ENCODE data around the gene CARS1.
A peak's percentile ranks its signal among the peaks of the same experiment; 100 is the strongest.

CARS1 gene

GRCh38 chr11:3010521-3011275, 46.5 kb downstream of the CARS1 start:
- no peak for TF ChIP-seq CTCF (conservative IDR thresholded peaks at IDR 0.05; ENCODE audit: low read depth)
- CTCF ChIA-PET, result no interaction called here
- POLR2A ChIA-PET (ENCODE audit: low non-redundant PET), result no interaction called here
- peak overlapping the region; percentile 36 for H3K27ac ChIP-seq
- no peak for DNase-seq (ENCODE audit: low spot score)

- CTCF ChIA-PET, result no interaction called here
These were observed 47.2 kb downstream of the CARS1 start for GRCh38 chr11:3010004-3010403.

GRCh38 chr11:3009481-3009880, 47.7 kb downstream of the CARS1 start:
- no peak for DNase-seq (ENCODE audit: low spot score)
- ChIA-PET CTCF (no interaction called here), POLR2A (ENCODE audit: low non-redundant PET) (no interaction called here)
- no peak for TF ChIP-seq CTCF (conservative IDR thresholded peaks at IDR 0.05; ENCODE audit: low read depth)
- H3K27ac ChIP-seq, result peak overlapping the region; percentile 36

More at GRCh38 chr11:3010004-3010403, 47.2 kb downstream of the CARS1 start:
- no peak for DNase-seq (ENCODE audit: low spot score)
- POLR2A ChIA-PET (ENCODE audit: low non-redundant PET), result no interaction called here
- H3K27ac ChIP-seq, result peak overlapping the region; percentile 36
- no peak for TF ChIP-seq CTCF (conservative IDR thresholded peaks at IDR 0.05; ENCODE audit: low read depth)

- no peak for DNase-seq (ENCODE audit: low spot score)
- H3K27ac ChIP-seq, result no peak overlapping the region
- POLR2A ChIA-PET (ENCODE audit: low non-redundant PET), result no interaction called here
- CTCF ChIA-PET, result no interaction called here
- TF ChIP-seq CTCF (conservative IDR thresholded peaks at IDR 0.05; ENCODE audit: low read depth), result no peak
These were observed 48.4 kb downstream of the CARS1 start for GRCh38 chr11:3008746-3009336.

- ChIA-PET POLR2A (ENCODE audit: low non-redundant PET) (no interaction called here), CTCF (no interaction called here)
- H3K27ac ChIP-seq, result peak overlapping the region; percentile 33
- no peak for TF ChIP-seq CTCF (conservative IDR thresholded peaks at IDR 0.05; ENCODE audit: low read depth)
- DNase-seq (ENCODE audit: low spot score), result no peak
These were observed 49.7 kb downstream of the CARS1 start for GRCh38 chr11:3007404-3008010.

- CTCF ChIA-PET, result interaction anchor here (0.5 to 0.7 kb wide), 2 partner anchors 104 to 978 kb away, joined by 4 to 6 read pairs; no protein-coding TSS in a partner anchor
- no peak for TF ChIP-seq CTCF (conservative IDR thresholded peaks at IDR 0.05; ENCODE audit: low read depth)
- no peak for DNase-seq (ENCODE audit: low spot score)
- POLR2A ChIA-PET (ENCODE audit: low non-redundant PET), result no interaction called here
- peak overlapping the region; percentile 33 for H3K27ac ChIP-seq
These were observed 50.5 kb downstream of the CARS1 start for GRCh38 chr11:3006505-3007260.

Data from RWPE1 (cell line).